ENCODE measurements around the gene UBE2E2.
A peak's percentile ranks its signal among the peaks of the same experiment; 100 is the strongest.

Gene UBE2E2

GRCh38 chr3:23198801-23199200 is 4.3 kb upstream of the UBE2E2 start:
- no peak for DNase-seq

DNA sequence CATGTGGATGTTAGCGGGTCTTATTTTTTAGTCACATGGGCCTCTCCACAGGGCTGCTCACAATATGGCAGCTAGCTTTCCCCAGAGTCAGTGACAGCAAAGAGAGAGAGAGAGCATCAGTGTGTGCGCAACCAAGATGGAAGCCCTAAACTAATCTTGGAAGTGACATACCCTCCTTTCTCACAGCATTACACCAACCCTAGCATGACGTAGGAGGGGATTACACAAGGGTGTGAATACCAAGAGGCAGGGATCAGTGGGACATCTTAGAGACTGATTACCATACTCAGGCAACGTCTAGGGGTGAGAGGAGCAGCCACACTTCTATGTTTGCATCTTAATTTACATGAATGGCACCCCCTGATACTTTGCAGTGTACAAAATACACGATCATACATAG is 3.5 kb upstream of the UBE2E2 start:
- no peak for DNase-seq

GRCh38 chr3:23201154-23201838 is 1.8 kb upstream of the UBE2E2 start:
- DNase-seq: no peak

- DNase-seq: no peak
Observed at GRCh38 chr3:23202203-23202920, 765 bp upstream of the UBE2E2 start.

DNA sequence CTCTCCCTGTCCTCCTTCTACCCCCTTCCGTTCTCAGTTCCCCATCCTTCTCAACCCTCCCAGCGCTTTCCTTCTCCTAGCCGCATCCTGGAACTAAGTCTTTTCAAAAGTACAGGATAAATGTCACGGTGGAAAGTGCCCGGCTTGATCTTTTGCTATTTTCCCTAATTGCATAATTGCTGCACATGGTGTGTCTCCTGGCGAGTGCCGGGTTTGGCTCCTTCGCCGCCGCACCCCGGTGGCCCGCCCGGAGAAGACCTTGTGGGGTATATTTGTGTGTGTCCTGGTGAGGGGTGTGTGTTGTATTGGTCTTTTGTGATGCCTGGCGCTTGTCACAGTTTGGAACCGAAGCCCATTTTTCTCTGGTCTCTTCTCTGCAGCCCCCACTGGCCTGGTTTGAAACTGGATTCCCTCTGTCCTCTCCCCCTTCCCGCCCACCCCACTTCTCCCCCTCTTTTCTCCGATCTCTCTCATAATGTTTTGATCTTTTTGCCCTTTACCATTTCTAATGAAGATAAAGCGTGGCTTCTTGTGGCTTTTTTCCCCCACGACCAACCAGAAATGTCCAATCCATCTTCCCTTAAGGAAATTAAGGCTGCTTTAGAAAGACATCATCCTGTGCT is 692 bp downstream of the UBE2E2 start:
- DNase-seq: peak; percentile 51

- no peak for DNase-seq
Observed at GRCh38 chr3:23206366-23206765, 3.2 kb downstream of the UBE2E2 start.

DNA sequence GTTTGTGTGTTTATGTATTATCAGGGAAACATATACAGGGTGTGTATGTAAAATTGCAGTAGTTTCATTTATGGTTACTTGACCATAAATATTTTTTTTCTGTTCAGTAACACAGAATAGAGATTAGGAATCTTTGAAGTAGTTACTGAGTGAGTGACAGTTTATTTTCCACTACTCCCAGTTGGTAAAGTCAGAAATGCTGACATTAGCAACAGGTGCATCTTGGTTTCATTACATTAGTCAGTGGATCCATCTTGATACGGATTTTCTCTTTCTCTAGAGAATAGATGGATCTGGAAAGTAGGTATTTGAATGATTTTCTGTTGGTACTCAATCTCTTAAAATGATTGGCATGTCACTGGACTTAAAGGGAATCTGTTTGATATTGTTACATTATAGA is 6.0 kb downstream of the UBE2E2 start:
- peak; percentile 37 for DNase-seq

DNA sequence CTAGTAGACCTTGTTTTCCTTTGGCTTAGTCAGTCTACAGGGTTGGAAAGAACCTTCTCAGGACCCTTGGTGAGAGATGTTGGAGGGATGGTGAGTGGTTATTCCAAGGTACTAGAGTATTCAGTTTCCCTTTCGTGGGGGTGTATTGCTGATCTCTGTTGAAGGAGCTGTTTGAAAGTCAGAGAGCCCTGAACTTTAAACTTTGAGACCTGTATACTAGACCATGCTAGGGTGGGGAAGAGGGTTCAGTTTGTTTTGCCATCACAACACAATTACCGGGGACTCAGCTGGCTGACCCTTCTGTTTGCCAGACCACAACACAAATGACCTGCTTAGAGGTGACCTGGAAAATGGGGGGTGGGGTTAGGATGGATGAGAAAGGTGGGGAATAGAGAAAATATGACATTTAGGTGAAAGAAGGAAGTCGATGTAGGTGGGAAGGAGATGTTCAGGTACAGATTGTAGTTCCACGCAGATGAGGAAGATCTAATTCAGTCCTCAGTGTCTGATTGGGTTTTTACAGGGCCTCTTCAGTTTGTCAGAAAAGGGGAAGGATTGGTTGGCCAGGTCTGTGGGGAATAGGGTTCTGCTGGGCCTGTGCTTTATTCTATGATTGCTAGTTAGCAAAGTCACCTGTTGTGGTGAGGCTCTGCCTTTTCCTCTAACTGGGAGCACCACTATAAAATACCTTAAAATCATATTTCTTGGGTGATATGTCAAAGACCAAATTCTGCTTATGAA is 6.8 kb downstream of the UBE2E2 start:
- DNase-seq: no peak

- DNase-seq: no peak
Observed at GRCh38 chr3:23213813-23214212, 10.7 kb downstream of the UBE2E2 start.

- DNase-seq: peak; percentile 39
Observed at GRCh38 chr3:23217872-23218554, 14.9 kb downstream of the UBE2E2 start.

- DNase-seq: no peak
Observed at GRCh38 chr3:23219117-23219516, 16.0 kb downstream of the UBE2E2 start.

- DNase-seq: no peak
Observed at GRCh38 chr3:23219552-23219951, 16.4 kb downstream of the UBE2E2 start.

DNA sequence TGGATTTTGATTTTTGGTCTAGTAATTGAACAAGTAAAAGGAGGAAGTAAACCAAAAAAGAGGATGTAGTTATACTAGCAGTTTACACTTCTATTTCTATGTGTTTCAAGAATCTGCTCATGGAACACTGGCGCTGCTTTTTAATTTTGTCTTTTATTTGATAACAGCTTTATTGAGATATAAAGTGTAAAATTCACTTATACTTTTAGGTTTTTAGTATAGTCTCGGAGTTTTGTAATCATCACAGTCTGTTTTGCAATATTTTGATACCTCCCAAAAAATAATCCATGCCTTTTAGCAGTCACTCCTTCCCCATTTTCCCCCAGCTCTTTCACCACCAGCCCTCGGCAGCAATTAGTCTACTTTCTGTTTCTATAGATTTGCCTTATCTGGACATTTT is 18.0 kb downstream of the UBE2E2 start:
- DNase-seq: no peak

DNA sequence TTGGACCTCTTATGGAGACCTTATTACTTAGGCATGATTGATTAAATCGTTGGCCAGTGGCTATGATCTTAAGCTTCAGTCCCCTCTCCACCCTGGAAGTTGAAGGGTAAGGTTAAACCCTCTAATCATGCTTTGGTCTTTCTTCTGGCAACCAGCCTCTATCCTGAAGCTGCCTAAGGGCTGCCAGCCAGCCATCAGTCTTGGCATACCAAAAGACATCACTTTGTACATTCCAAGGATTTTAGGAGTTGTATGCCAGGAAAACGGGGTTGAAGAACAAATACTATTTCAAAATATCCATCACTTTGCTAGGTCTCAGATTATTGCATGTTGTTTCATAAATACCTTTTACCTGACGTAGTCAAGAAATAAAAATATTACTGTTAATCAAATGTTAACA is 28.9 kb downstream of the UBE2E2 start:
- DNase-seq: no peak

DNA sequence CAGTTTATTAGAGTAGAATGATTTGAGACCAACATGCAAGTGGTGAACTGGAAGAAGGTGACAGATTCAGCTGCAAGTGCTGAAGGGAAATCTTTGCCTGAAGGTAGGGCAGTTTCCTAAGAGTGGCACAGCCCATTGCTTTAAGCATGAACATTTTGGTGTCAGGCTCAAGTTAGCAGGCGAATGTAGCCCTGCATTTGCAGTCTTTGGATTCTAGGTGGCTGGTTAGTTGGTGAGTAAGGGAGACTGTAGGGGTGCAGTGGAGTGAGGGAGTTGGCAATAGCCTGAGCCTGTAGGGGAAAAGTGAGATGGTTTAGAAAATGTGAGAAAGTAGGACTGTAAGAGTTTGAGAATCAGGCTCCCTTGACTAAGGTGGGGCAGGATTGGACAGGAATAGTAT is 29.7 kb downstream of the UBE2E2 start:
- DNase-seq: no peak

DNA sequence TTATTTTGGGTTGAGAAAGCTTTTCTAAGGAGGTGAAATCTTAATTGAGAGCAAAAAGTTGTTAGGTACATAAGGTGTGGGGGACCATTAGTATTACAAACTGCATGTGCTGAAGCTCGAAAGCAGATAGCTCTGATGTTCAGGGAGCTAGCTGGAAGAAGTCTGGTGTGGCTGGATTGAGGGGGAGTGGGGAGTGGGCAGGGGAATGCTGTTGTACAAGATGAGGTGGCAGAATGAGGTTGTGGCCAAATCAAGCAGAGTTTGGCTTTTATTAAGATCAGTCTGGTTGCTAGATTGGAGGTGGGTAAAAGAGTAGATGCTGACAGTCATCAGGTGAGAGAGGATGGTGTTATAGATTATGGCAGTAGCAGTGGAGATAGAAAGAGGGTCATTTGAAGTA is 32.1 kb downstream of the UBE2E2 start:
- DNase-seq: no peak

GRCh38 chr3:23236890-23237289 is 33.8 kb downstream of the UBE2E2 start:
- DNase-seq: no peak

- no peak for DNase-seq
Observed at GRCh38 chr3:23238156-23238555, 35.0 kb downstream of the UBE2E2 start.

DNA sequence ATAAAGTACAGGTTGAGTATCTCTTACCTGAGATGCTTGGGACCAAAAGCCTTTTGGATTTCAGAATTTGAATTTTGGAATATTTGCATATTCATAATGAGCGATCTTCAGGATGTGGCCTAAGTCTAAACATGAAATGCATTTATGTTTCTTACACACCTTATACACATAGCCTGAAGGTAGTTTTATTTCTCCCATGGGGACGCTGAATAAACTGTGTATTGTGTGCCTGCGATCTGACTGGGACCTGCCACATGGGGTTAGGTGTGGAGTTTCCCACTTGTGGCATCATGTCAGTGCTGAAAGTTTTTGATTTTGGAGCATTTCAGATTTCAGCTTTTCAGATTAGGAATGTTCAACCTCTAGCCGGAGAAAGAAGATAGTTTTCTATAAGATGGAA is 35.5 kb downstream of the UBE2E2 start:
- no peak for DNase-seq

GRCh38 chr3:23239211-23240068 is 36.3 kb downstream of the UBE2E2 start:
- no peak for DNase-seq

DNA sequence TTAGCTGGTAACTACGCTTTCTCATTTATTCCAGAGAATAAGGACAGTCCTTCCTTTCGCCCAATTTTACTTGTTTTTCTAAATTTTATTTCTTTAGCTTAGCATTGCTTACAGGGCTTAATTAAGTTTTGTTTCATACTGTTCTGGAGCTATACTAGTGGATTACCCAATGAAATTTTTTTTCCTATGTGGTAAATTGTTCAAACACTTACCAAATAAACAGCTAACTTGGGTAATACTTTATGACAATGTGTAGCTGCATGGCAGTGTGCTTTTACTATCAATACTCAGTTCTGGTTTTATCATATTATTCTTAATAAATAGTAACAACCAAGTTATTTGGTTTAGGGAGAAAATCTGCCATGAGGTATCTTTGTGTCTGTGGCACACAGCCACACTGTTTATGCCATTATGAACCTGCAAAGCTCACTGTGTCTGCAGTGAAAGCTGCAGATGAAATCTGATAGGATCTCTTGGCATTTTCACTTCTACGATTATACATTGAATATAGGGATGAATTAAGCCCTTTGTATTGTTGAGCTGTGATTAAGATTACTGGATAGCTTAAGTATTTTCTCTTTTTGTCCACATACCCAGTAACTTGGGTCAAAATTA is 37.2 kb downstream of the UBE2E2 start:
- no peak for DNase-seq

GRCh38 chr3:23241256-23241655 is 38.1 kb downstream of the UBE2E2 start:
- no peak for DNase-seq

Measured in RPMI8226 (cell line).